ENCODE measurements around the gene GART. TPM values are rescaled to one million over a fixed set of nuclear protein-coding genes. Genes with fewer than 3 reads are reported as not detected.

The GART gene
- total RNA-seq, 1 experiment from 2014 or later: 241 TPM

GRCh38 chr21:33554982-33555344 lies 13.0 kb upstream of the GART start:
- POLR2A ChIA-PET: no interaction called here
- TF ChIP-seq ZBTB33 (IDR thresholded peaks at IDR 0.05; ENCODE audit: extremely low read depth, insufficient replicate concordance, low read length): no peak
- no peak for TF ChIP-seq POLR2AphosphoS5 (IDR thresholded peaks at IDR 0.05; ENCODE audit: low read depth, low read length)
- TF ChIP-seq ELF1 (IDR thresholded peaks at IDR 0.05; ENCODE audit: borderline replicate concordance, low read depth): no peak
- TF ChIP-seq TCF7L2 (IDR thresholded peaks at IDR 0.05; ENCODE audit: borderline replicate concordance, extremely low read depth, insufficient read depth, insufficient read length): no peak
- no peak for TF ChIP-seq RAD21 (IDR thresholded peaks at IDR 0.05; ENCODE audit: low read depth)
- TF ChIP-seq SP1 (IDR thresholded peaks at IDR 0.05; ENCODE audit: low read depth): no peak
- TF ChIP-seq ZNF274 (IDR thresholded peaks at IDR 0.05; ENCODE audit: low read depth, low read length): no peak
- TF ChIP-seq CBX3 (IDR thresholded peaks at IDR 0.05; ENCODE audit: low read depth): no peak
- no peak for TF ChIP-seq MAX (IDR thresholded peaks at IDR 0.05)
- TF ChIP-seq FOSL1 (IDR thresholded peaks at IDR 0.05; ENCODE audit: low read depth): no peak
- no peak for TF ChIP-seq SIN3A (IDR thresholded peaks at IDR 0.05; ENCODE audit: low read depth)
- TF ChIP-seq YY1 (IDR thresholded peaks at IDR 0.05; ENCODE audit: extremely low read depth, insufficient replicate concordance, low read depth, low read length): no peak
- no peaks in the 10 kb centered on the region for H3K9me3 ChIP-seq (ENCODE audit: control insufficient read depth in 1 of 2, insufficient read depth in 1 of 2, low read depth in 1 of 2, low read length in 2 of 2)
- no peak overlapping the region for H3K4me2 ChIP-seq (ENCODE audit: low read length)
- no TSS peak for BruUV-seq (replicated peaks)
- DNase-seq (ENCODE audit: low read depth, low spot score): no peak
- CTCF ChIA-PET: no interaction called here
- H2AFZ ChIP-seq (ENCODE audit: low read depth, low read length, poor library complexity, severe bottlenecking): no peak overlapping the region
- H3K4me1 ChIP-seq (ENCODE audit: control insufficient read depth in 1 of 2, insufficient read depth in 2 of 2, low read length in 2 of 2): no peaks in the 10 kb centered on the region
- no peak overlapping the region for H3K27ac ChIP-seq (ENCODE audit: low read depth, low read length)
- intact Hi-C loops (cut with micrococcal nuclease): no loop called here
- no peak overlapping the region for H3K4me3 ChIP-seq (replicated peaks in 1 of 2; ENCODE audit: low read depth in 1 of 2, low read length in 2 of 2)
- peaks cover 57% of the 10 kb centered on the region for H4K20me1 ChIP-seq (ENCODE audit: insufficient read depth)
- no peak overlapping the region for H3K9ac ChIP-seq (ENCODE audit: low read length)
- no peaks in the 10 kb centered on the region for H3K9me2 ChIP-seq (ENCODE audit: insufficient read depth)
- H3K36me3 ChIP-seq (ENCODE audit: control insufficient read depth in 1 of 2, insufficient read depth in 2 of 2, low read length in 2 of 2): peaks cover 76 to 90% of the 10 kb centered on the region in 2 experiments
- RAD21 ChIA-PET (ENCODE audit: low non-redundant PET in 1 of 2, low total read pairs in 2 of 2, uncharacterized antibody in 2 of 2, unreplicated experiment in 2 of 2): no interaction called here
- H3K79me2 ChIP-seq (ENCODE audit: insufficient read depth, low read length): peaks cover 100% of the 10 kb centered on the region
- no peaks in the 10 kb centered on the region for H3K27me3 ChIP-seq (ENCODE audit: insufficient read depth, low read length)
- no peak for ATAC-seq

Measured in HCT116 (cell line).